Measurements from ENCODE around the gene IL1RAPL2.

GRCh38 chrX:104665691-104666090, 99.7 kb downstream of the IL1RAPL2 start:
- TF ChIP-seq, protein P1, sequence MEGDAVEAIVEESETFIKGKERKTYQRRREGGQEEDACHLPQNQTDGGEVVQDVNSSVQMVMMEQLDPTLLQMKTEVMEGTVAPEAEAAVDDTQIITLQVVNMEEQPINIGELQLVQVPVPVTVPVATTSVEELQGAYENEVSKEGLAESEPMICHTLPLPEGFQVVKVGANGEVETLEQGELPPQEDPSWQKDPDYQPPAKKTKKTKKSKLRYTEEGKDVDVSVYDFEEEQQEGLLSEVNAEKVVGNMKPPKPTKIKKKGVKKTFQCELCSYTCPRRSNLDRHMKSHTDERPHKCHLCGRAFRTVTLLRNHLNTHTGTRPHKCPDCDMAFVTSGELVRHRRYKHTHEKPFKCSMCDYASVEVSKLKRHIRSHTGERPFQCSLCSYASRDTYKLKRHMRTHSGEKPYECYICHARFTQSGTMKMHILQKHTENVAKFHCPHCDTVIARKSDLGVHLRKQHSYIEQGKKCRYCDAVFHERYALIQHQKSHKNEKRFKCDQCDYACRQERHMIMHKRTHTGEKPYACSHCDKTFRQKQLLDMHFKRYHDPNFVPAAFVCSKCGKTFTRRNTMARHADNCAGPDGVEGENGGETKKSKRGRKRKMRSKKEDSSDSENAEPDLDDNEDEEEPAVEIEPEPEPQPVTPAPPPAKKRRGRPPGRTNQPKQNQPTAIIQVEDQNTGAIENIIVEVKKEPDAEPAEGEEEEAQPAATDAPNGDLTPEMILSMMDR (conservative IDR thresholded peaks at IDR 0.05) = no peak
- TF ChIP-seq EZH2 (IDR thresholded peaks at IDR 0.05; ENCODE audit: low read depth) = no peak

Measured in PC-9 (cell line).